ENCODE measurements around the gene ADAMTSL1.

DNA sequence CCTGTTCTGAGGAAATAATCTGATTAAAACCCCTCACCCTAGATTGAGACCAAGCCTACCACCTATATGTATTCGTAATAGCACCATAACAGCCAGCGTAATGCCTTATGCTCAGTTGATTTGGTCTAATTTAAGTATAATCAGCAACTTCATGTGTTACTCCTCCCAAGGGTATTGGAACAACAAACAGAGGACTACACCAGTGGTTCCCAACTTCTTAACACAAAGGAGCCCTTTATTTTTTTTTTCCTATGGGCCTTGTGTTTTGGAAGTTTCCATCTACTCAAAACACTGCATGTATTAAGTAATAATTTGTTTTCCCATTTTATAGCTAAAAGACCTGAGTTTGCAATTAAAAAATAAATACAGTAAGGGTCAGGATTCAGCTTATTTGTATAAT lies 140.7 kb downstream of the ADAMTSL1 start:
- TF ChIP-seq SMC3 (conservative IDR thresholded peaks at IDR 0.05; ENCODE audit: insufficient read depth, low read depth, low read length): no peak
- no peak for TF ChIP-seq DNMT1 (IDR thresholded peaks at IDR 0.05)
- TF ChIP-seq, protein P1, sequence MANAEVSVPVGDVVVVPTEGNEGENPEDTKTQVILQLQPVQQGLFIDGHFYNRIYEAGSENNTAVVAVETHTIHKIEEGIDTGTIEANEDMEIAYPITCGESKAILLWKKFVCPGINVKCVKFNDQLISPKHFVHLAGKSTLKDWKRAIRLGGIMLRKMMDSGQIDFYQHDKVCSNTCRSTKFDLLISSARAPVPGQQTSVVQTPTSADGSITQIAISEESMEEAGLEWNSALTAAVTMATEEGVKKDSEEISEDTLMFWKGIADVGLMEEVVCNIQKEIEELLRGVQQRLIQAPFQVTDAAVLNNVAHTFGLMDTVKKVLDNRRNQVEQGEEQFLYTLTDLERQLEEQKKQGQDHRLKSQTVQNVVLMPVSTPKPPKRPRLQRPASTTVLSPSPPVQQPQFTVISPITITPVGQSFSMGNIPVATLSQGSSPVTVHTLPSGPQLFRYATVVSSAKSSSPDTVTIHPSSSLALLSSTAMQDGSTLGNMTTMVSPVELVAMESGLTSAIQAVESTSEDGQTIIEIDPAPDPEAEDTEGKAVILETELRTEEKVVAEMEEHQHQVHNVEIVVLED (CRISPR knock-in tag; IDR thresholded peaks at IDR 0.05): no peak

Data from K562 (cell line).